ENCODE data around the gene KRT33B.

Gene KRT33B

DNA sequence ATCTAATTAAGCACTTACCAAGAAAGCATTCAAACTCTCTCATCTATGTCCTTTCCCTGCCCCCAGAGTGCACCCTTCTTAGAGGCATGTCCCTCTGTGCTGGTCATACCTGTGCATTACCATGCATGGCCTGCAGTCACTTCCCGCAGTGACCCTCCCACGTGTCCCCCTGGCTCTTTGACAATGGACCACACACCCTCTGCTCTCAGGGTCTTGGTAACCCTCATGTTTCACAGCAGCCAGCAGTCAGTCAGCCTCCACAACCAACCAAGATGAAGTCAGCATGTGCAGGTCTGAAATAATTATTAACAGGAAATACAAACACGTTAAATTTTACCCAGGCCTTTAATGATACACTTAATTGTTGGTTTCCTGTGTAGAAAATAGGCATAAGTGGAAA, 29.1 kb downstream of the KRT33B start:
- TF ChIP-seq POLR2AphosphoS5 (IDR thresholded peaks at IDR 0.05; ENCODE audit: low read depth, low read length) (no peak), TAF1 (IDR thresholded peaks at IDR 0.05; ENCODE audit: borderline replicate concordance, insufficient read depth, low read length) (no peak), FOXP2 (optimal IDR thresholded peaks at IDR 0.05; ENCODE audit: borderline replicate concordance, extremely low read depth, extremely low read length, insufficient read depth) (no peak), SIN3A (IDR thresholded peaks at IDR 0.05; ENCODE audit: borderline replicate concordance, insufficient read depth, low read length) (no peak)
- TF ChIP-seq, protein P1, sequence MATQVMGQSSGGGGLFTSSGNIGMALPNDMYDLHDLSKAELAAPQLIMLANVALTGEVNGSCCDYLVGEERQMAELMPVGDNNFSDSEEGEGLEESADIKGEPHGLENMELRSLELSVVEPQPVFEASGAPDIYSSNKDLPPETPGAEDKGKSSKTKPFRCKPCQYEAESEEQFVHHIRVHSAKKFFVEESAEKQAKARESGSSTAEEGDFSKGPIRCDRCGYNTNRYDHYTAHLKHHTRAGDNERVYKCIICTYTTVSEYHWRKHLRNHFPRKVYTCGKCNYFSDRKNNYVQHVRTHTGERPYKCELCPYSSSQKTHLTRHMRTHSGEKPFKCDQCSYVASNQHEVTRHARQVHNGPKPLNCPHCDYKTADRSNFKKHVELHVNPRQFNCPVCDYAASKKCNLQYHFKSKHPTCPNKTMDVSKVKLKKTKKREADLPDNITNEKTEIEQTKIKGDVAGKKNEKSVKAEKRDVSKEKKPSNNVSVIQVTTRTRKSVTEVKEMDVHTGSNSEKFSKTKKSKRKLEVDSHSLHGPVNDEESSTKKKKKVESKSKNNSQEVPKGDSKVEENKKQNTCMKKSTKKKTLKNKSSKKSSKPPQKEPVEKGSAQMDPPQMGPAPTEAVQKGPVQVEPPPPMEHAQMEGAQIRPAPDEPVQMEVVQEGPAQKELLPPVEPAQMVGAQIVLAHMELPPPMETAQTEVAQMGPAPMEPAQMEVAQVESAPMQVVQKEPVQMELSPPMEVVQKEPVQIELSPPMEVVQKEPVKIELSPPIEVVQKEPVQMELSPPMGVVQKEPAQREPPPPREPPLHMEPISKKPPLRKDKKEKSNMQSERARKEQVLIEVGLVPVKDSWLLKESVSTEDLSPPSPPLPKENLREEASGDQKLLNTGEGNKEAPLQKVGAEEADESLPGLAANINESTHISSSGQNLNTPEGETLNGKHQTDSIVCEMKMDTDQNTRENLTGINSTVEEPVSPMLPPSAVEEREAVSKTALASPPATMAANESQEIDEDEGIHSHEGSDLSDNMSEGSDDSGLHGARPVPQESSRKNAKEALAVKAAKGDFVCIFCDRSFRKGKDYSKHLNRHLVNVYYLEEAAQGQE (IDR thresholded peaks at IDR 0.05; ENCODE audit: insufficient read depth in 1 of 2, low read depth in 2 of 2, low read length in 2 of 2): no peak

DNA sequence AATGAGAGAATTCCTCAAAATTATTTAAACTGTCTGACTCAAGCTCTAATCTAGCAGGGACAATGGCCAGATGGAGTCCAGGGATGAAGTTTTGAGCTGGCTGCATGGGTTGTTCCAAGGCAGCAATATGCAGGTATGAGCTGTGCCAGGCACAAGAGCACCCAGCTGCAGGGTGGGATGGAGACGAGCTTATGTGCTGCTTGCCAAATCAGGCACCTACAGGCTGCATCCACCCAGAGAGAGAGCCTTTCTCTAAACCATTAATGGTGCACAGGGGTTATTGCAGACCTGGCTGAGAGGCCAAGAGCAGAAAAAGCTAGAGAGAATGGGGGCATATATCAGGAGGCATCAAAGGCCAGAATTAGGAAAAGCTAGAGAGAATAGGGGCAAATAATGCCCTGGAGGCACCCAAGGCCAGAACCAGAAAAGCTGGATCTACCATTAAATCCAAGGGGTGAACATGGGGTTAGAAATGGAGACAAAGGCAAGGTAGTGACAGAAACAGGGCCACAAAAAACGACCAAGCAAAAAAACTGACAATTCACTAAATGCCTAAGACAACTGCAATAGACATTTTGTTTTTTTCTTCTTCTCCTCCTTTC, 29.9 kb downstream of the KRT33B start:
- TF ChIP-seq, protein P1 (IDR thresholded peaks at IDR 0.05; ENCODE audit: insufficient read depth in 1 of 2, low read depth in 2 of 2, low read length in 2 of 2): no peak
- no peak for TF ChIP-seq TAF1 (IDR thresholded peaks at IDR 0.05; ENCODE audit: borderline replicate concordance, insufficient read depth, low read length)
- TF ChIP-seq POLR2AphosphoS5 (IDR thresholded peaks at IDR 0.05; ENCODE audit: low read depth, low read length): no peak
- TF ChIP-seq SIN3A (IDR thresholded peaks at IDR 0.05; ENCODE audit: borderline replicate concordance, insufficient read depth, low read length): no peak
- TF ChIP-seq FOXP2 (optimal IDR thresholded peaks at IDR 0.05; ENCODE audit: borderline replicate concordance, extremely low read depth, extremely low read length, insufficient read depth): no peak

DNA sequence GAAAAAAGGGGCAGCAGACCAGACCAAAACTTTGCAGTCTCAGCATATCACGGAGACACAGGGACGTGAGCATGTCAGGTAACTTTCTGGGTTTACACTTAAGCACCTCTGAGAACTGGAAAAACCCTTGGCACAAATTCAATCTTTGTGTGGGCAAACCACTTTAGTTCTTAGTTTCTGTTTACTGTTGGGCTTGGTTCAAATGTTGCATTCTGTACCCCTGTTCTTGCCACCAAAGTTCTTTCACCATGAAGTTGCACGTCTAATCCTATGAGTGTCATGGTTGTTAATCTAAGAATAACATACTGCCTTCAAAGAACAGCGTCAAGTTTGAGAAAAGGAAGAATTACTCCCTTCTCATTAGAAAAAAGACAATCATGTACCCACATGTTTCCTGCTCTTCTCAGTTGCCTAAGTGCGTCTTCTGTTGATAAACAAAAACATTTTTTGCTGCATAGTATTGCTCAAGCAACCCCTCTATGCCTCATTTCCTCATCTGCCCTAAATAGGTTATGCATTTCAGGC, 30.6 kb downstream of the KRT33B start:
- TF ChIP-seq FOXP2 (optimal IDR thresholded peaks at IDR 0.05; ENCODE audit: borderline replicate concordance, extremely low read depth, extremely low read length, insufficient read depth) (no peak), TAF1 (IDR thresholded peaks at IDR 0.05; ENCODE audit: borderline replicate concordance, insufficient read depth, low read length) (no peak), POLR2AphosphoS5 (IDR thresholded peaks at IDR 0.05; ENCODE audit: low read depth, low read length) (no peak), SIN3A (IDR thresholded peaks at IDR 0.05; ENCODE audit: borderline replicate concordance, insufficient read depth, low read length) (no peak)
- TF ChIP-seq, protein P1 (IDR thresholded peaks at IDR 0.05; ENCODE audit: insufficient read depth in 1 of 2, low read depth in 2 of 2, low read length in 2 of 2): no peak

DNA sequence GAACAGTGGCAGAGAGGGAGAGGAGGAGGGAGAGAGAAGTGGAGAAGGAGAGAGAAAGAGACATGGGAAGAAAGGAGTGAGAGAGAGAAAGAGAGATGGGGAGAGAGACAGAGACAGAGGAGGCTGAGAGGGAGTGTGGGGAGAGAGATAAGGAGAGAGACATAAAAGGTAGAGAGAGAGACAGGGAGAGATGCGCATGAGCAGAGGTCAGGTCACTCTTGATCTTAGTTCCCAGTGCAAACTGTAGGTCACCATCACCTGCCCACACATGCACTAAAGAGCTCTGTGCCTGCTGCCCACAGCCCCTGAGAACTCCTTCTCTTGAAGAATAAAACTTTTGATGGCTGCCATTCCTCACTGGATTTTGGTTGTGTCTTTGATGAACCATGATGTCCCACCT, 33.9 kb downstream of the KRT33B start:
- TF ChIP-seq, protein P1 (IDR thresholded peaks at IDR 0.05; ENCODE audit: insufficient read depth in 1 of 2, low read depth in 2 of 2, low read length in 2 of 2): no peak
- TF ChIP-seq TAF1 (IDR thresholded peaks at IDR 0.05; ENCODE audit: borderline replicate concordance, insufficient read depth, low read length) (no peak), SIN3A (IDR thresholded peaks at IDR 0.05; ENCODE audit: borderline replicate concordance, insufficient read depth, low read length) (no peak), FOXP2 (optimal IDR thresholded peaks at IDR 0.05; ENCODE audit: borderline replicate concordance, extremely low read depth, extremely low read length, insufficient read depth) (no peak)

Measured in PFSK-1 (cell line).